ENCODE data around the gene SPTB.
"Not testable (repeated sequence)": the region's sequence is repeated elsewhere in the genome, so short reads cannot be mapped to it uniquely, and the experiment has no call there.

DNA sequence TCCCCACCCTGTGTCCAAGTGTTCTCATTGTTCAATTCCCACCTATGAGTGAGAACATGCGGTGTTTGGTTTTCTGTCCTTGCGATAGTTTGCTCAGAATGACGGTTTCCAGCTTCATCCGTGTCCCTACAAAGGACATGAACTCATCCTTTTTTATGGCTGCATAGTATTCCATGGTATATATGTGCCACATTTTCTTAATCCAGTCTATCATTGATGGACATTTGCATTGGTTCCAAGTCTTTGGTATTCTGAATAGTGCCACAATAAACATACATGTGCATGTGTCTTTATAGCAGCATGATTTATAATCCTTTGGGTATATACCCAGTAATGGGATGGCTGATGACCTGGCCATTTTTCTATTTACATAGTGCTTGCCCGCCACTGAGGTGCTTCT lies 33.8 kb upstream of the SPTB start:
- TF ChIP-seq, protein P1, sequence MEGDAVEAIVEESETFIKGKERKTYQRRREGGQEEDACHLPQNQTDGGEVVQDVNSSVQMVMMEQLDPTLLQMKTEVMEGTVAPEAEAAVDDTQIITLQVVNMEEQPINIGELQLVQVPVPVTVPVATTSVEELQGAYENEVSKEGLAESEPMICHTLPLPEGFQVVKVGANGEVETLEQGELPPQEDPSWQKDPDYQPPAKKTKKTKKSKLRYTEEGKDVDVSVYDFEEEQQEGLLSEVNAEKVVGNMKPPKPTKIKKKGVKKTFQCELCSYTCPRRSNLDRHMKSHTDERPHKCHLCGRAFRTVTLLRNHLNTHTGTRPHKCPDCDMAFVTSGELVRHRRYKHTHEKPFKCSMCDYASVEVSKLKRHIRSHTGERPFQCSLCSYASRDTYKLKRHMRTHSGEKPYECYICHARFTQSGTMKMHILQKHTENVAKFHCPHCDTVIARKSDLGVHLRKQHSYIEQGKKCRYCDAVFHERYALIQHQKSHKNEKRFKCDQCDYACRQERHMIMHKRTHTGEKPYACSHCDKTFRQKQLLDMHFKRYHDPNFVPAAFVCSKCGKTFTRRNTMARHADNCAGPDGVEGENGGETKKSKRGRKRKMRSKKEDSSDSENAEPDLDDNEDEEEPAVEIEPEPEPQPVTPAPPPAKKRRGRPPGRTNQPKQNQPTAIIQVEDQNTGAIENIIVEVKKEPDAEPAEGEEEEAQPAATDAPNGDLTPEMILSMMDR (IDR thresholded peaks at IDR 0.05): not testable (repeated sequence)
- not testable (repeated sequence) for TF ChIP-seq POLR2A (IDR thresholded peaks at IDR 0.05)

All from esophagus squamous epithelium (tissue), 4 donors.